Measurements from ENCODE around the gene HBD.
A peak's percentile ranks its signal among the peaks of the same experiment; 100 is the strongest.

The HBD gene

DNA sequence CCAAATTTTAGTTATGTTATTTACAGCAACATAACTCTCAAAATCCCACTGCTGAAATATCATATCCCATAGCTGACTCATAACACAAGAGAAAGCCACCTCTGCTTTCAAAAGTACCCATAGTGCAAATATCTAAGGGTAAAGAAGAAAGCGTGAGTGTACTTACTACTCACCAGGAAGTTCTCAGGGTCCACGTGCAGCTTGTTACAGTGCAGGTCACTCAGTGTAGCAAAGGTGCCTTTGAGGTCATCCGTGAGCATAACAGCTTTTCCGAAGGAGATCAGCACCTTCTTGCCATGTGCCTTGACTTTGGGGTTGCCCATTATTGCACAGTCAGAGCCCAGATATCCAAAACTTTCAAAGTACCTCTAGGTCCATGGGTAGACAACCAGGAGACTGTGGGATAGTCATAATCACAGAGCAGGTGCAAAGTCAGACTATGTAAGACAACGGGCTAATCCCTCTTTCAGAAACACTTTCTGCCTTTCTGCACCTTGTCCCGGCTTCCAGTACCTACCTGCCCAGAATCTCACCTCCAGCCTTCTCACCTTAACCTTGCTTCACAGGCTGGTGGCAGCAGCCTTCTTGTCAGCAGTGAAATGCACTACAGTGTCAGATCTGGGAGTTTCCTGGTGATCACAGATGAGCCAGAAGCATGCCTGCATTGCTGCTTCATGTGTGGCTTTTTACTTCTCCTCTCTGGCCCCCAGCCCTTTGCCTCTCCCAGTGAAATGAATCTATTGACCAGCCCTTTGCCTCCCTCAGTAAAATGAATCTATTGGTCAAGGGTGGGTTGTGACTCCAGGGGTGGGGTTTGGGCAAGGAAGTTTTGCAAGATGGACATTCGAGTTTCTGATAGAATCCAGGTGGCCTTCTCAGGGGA, 8.9 kb upstream of the HBD start:
- Histone ChIP-seq H2AFZ (ENCODE audit: low read length) (no peak overlapping the region), H3K9me2 (replicated peaks; ENCODE audit: insufficient read depth, low read length) (no peaks in the 10 kb centered on the region), H4K20me1 (ENCODE audit: insufficient read depth, low read length) (no peaks in the 10 kb centered on the region), H3K9ac (ENCODE audit: low read length) (no peak overlapping the region), H3K4me3 (ENCODE audit: low read length) (no peak overlapping the region), H3F3A (ENCODE audit: insufficient read depth, low read length) (no peaks in the 10 kb centered on the region), H3K4me1 (ENCODE audit: low read length) (peaks cover 24% of the 10 kb centered on the region), H3K27me3 (replicated peaks; ENCODE audit: insufficient read depth, low read length) (no peaks in the 10 kb centered on the region), H3K36me3 (replicated peaks; ENCODE audit: insufficient read depth, low read length) (no peaks in the 10 kb centered on the region), H3K79me2 (ENCODE audit: low read length) (no peaks in the 10 kb centered on the region), H3K4me2 (ENCODE audit: low read depth, low read length) (no peak overlapping the region), H3K9me3 (replicated peaks; ENCODE audit: insufficient read depth, low read length) (no peaks in the 10 kb centered on the region), H3K27ac (ENCODE audit: low read length) (no peak overlapping the region)
- DNase-seq, result peak; percentile 41
- TF ChIP-seq EZH2 (optimal IDR thresholded peaks at IDR 0.05; ENCODE audit: low read depth, low read length) (no peak), EZH2phosphoT487 (IDR thresholded peaks at IDR 0.05; ENCODE audit: low read length) (no peak), CTCF (IDR thresholded peaks at IDR 0.05; ENCODE audit: low read length) (no peak)

- no peak overlapping the region for H3K4me3 ChIP-seq (ENCODE audit: low read length)
- no peak overlapping the region for H3K9ac ChIP-seq (ENCODE audit: low read length)
- no peaks in the 10 kb centered on the region for H3K9me3 ChIP-seq (replicated peaks; ENCODE audit: insufficient read depth, low read length)
- no peaks in the 10 kb centered on the region for H3K79me2 ChIP-seq (ENCODE audit: low read length)
- H3K27me3 ChIP-seq (replicated peaks; ENCODE audit: insufficient read depth, low read length), result no peaks in the 10 kb centered on the region
- H3K4me2 ChIP-seq (ENCODE audit: low read depth, low read length), result peak overlapping the region; percentile 50; the same call in 1 of the 2 replicates
- H3F3A ChIP-seq (ENCODE audit: insufficient read depth, low read length), result no peaks in the 10 kb centered on the region
- TF ChIP-seq CTCF (IDR thresholded peaks at IDR 0.05; ENCODE audit: low read length), result no peak
- TF ChIP-seq EZH2 (optimal IDR thresholded peaks at IDR 0.05; ENCODE audit: low read depth, low read length), result no peak
- TF ChIP-seq EZH2phosphoT487 (IDR thresholded peaks at IDR 0.05; ENCODE audit: low read length), result no peak
- DNase-seq, result no peak
- H3K4me1 ChIP-seq (ENCODE audit: low read length), result peaks cover 24% of the 10 kb centered on the region
- H3K36me3 ChIP-seq (replicated peaks; ENCODE audit: insufficient read depth, low read length), result no peaks in the 10 kb centered on the region
- H2AFZ ChIP-seq (ENCODE audit: low read length), result peak overlapping the region; percentile 46; the same call in 1 of the 2 replicates
- H4K20me1 ChIP-seq (ENCODE audit: insufficient read depth, low read length), result no peaks in the 10 kb centered on the region
- no peak overlapping the region for H3K27ac ChIP-seq (ENCODE audit: low read length)
- no peaks in the 10 kb centered on the region for H3K9me2 ChIP-seq (replicated peaks; ENCODE audit: insufficient read depth, low read length)
Measured at GRCh38 chr11:5242208-5242607, 7.9 kb upstream of the HBD start.

GRCh38 chr11:5241458-5241857, 7.2 kb upstream of the HBD start:
- Histone ChIP-seq H3K9me3 (replicated peaks; ENCODE audit: insufficient read depth, low read length) (no peaks in the 10 kb centered on the region), H4K20me1 (ENCODE audit: insufficient read depth, low read length) (no peaks in the 10 kb centered on the region)

More at GRCh38 chr11:5241458-5241857, 7.2 kb upstream of the HBD start:
- DNase-seq, result no peak
- H3K4me2 ChIP-seq (ENCODE audit: low read depth, low read length), result peak overlapping the region; percentile 50
- no peaks in the 10 kb centered on the region for H3K27me3 ChIP-seq (replicated peaks; ENCODE audit: insufficient read depth, low read length)
- peak overlapping the region; percentile 46 for H2AFZ ChIP-seq (ENCODE audit: low read length)
- H3K36me3 ChIP-seq (replicated peaks; ENCODE audit: insufficient read depth, low read length), result no peaks in the 10 kb centered on the region
- TF ChIP-seq EZH2phosphoT487 (IDR thresholded peaks at IDR 0.05; ENCODE audit: low read length), result no peak
- TF ChIP-seq CTCF (IDR thresholded peaks at IDR 0.05; ENCODE audit: low read length), result no peak
- no peak for TF ChIP-seq EZH2 (optimal IDR thresholded peaks at IDR 0.05; ENCODE audit: low read depth, low read length)
- no peak overlapping the region for H3K9ac ChIP-seq (ENCODE audit: low read length)
- H3K4me3 ChIP-seq (ENCODE audit: low read length), result no peak overlapping the region; the same call in 1 of the 2 replicates
- H3K79me2 ChIP-seq (ENCODE audit: low read length), result no peaks in the 10 kb centered on the region
- H3K27ac ChIP-seq (ENCODE audit: low read length), result no peak overlapping the region
- no peaks in the 10 kb centered on the region for H3K9me2 ChIP-seq (replicated peaks; ENCODE audit: insufficient read depth, low read length)
- H3F3A ChIP-seq (ENCODE audit: insufficient read depth, low read length), result no peaks in the 10 kb centered on the region
- peaks cover 24% of the 10 kb centered on the region for H3K4me1 ChIP-seq (ENCODE audit: low read length)
